Measurements from ENCODE around the gene DECR2. TPM values are rescaled to one million over a fixed set of nuclear protein-coding genes. Genes with fewer than 3 reads are reported as not detected.

DECR2 gene
- polyA plus RNA-seq, 3 donors, result 5.7 to 12.8 (median 8.7) TPM

GRCh38 chr16:407253-407652, 5.6 kb downstream of the DECR2 start:
- no peak overlapping the region for H2AFZ ChIP-seq (ENCODE audit: insufficient read depth, low read depth, low read length, poor library complexity, severe bottlenecking)
- H3K79me2 ChIP-seq (ENCODE audit: insufficient read depth, low read length), result no peaks in the 10 kb centered on the region
- Mint-ChIP-seq H3K4me3 (no peak overlapping the region), H3K36me3 (peaks cover 0 to 1% of the 10 kb centered on the region in 2 donors), H3K27me3 (ENCODE audit: low read depth in 3 of 3) (no peaks in the 10 kb centered on the region), H3K27ac (no peak overlapping the region), H3K4me1 (peaks cover 3% of the 10 kb centered on the region), H3K9me3 (no peaks in the 10 kb centered on the region)
- H4K20me1 ChIP-seq (ENCODE audit: insufficient read depth, low read length), result no peaks in the 10 kb centered on the region
- peaks cover 2 to 3% of the 10 kb centered on the region in 2 donors for H3K4me1 ChIP-seq (ENCODE audit: control insufficient read depth in 1 of 2, insufficient read depth in 2 of 2, low read length in 2 of 2)
- no peak for DNase-seq
- H3K27me3 ChIP-seq (ENCODE audit: control insufficient read depth in 2 of 2, insufficient read depth in 2 of 2, low read length in 2 of 2), result no peaks in the 10 kb centered on the region
- no peaks in the 10 kb centered on the region for H3K9me3 ChIP-seq (replicated peaks in 1 of 2; ENCODE audit: control insufficient read depth in 1 of 2, insufficient read depth in 1 of 2, low read length in 2 of 2)
- no peak overlapping the region for H3K4me2 ChIP-seq (replicated peaks; ENCODE audit: extremely low read depth, low read length, poor library complexity, severe bottlenecking)
- no peak for TF ChIP-seq CTCF (IDR thresholded peaks at IDR 0.05)
- no peak overlapping the region for H3K27ac ChIP-seq (ENCODE audit: low read depth in 1 of 2, low read length in 2 of 2)
- no peak overlapping the region for H3K9ac ChIP-seq (ENCODE audit: insufficient read depth, low read length, poor library complexity, severe bottlenecking)
- intact Hi-C loops (cut with micrococcal nuclease), result no loop called here
- no peaks in the 10 kb centered on the region for H3K36me3 ChIP-seq (replicated peaks in 1 of 2; ENCODE audit: control insufficient read depth in 1 of 2, insufficient read depth in 2 of 2, low read length in 2 of 2)
- WGBS (ENCODE audit: insufficient coverage), result 94% methylated on average over 11 of the region's 16 CpGs
- H3K4me3 ChIP-seq (replicated peaks in 1 of 3; ENCODE audit: low read depth in 2 of 3, low read length in 3 of 3), result no peak overlapping the region

- Histone ChIP-seq H3K27me3 (ENCODE audit: control insufficient read depth in 2 of 2, insufficient read depth in 2 of 2, low read length in 2 of 2) (no peaks in the 10 kb centered on the region), H3K27ac (ENCODE audit: low read depth in 1 of 2, low read length in 2 of 2) (no peak overlapping the region), H3K4me1 (ENCODE audit: control insufficient read depth in 1 of 2, insufficient read depth in 2 of 2, low read length in 2 of 2) (no peaks in the 10 kb centered on the region), H3K4me2 (replicated peaks; ENCODE audit: extremely low read depth, low read length, poor library complexity, severe bottlenecking) (no peak overlapping the region), H3K4me3 (replicated peaks in 1 of 3; ENCODE audit: low read depth in 2 of 3, low read length in 3 of 3) (no peak overlapping the region), H2AFZ (ENCODE audit: insufficient read depth, low read depth, low read length, poor library complexity, severe bottlenecking) (no peak overlapping the region), H3K79me2 (ENCODE audit: insufficient read depth, low read length) (no peaks in the 10 kb centered on the region), H3K9me3 (replicated peaks in 1 of 2; ENCODE audit: control insufficient read depth in 1 of 2, insufficient read depth in 1 of 2, low read length in 2 of 2) (no peaks in the 10 kb centered on the region), H4K20me1 (ENCODE audit: insufficient read depth, low read length) (no peaks in the 10 kb centered on the region), H3K36me3 (replicated peaks in 1 of 2; ENCODE audit: control insufficient read depth in 1 of 2, insufficient read depth in 2 of 2, low read length in 2 of 2) (no peaks in the 10 kb centered on the region), H3K9ac (ENCODE audit: insufficient read depth, low read length, poor library complexity, severe bottlenecking) (no peak overlapping the region)
- intact Hi-C loops (cut with micrococcal nuclease), result no loop called here
- no peaks in the 10 kb centered on the region for H3K4me1 Mint-ChIP-seq
- no peak overlapping the region for H3K27ac Mint-ChIP-seq
- no peak overlapping the region for H3K4me3 Mint-ChIP-seq
- 96% methylated on average over 36 of the region's 36 CpGs for WGBS (ENCODE audit: insufficient coverage)
- no peak for DNase-seq
- TF ChIP-seq CTCF (IDR thresholded peaks at IDR 0.05), result no peak
- H3K27me3 Mint-ChIP-seq (ENCODE audit: low read depth in 3 of 3), result peaks cover 0 to 1% (median 1%) of the 10 kb centered on the region in 3 donors
- peaks cover 0 to 4% of the 10 kb centered on the region in 2 donors for H3K36me3 Mint-ChIP-seq
- H3K9me3 Mint-ChIP-seq, result no peaks in the 10 kb centered on the region
Observed at GRCh38 chr16:410516-411178, 9.0 kb downstream of the DECR2 start.
